ENCODE results near the gene CPXM1. TPM values are rescaled to one million over a fixed set of nuclear protein-coding genes. Genes with fewer than 3 reads are reported as not detected.

CPXM1 gene
- total and polyA plus RNA-seq, 9 of the 15 experiments (the other 6 are each of a cell fraction or from before 2014, with no cell fraction given), result 0.04 to 1.1 (median 0.37) TPM; not detected in 2

DNA sequence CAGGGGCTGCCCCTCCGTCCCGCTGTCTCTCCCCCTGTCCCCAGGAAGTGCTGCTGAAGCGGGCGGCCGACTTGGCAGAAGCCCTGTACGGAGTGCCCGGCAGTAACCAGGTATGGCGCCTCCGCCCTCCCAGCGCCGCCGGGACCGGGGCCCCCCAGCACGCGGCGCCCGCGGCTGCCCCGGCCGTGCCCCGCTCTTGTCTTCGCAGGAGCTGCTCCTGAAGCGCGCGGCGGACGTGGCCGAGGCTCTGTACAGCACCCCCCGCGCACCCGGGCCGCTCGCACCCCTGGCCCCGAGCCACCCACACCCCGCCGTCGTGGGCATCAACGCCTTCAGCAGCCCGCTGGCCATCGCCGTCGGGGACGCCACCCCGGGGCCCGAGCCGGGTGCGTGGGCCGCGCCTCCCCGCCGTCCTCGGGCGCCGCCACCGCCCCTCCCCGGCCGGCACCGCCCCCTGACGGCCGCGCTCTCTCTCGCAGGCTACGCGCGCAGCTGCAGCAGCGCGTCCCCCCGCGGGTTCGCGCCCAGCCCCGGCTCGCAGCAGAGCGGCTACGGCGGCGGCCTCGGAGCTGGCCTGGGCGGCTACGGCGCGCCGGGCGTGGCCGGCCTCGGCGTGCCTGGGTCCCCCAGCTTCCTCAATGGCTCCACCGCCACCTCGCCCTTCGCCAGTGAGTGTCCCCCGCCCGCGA is 48.4 kb downstream of the CPXM1 start (continued):
- TF ChIP-seq ZNF263 (CRISPR knock-in tag; IDR thresholded peaks at IDR 0.05; ENCODE audit: borderline replicate concordance), result no peak

DNA sequence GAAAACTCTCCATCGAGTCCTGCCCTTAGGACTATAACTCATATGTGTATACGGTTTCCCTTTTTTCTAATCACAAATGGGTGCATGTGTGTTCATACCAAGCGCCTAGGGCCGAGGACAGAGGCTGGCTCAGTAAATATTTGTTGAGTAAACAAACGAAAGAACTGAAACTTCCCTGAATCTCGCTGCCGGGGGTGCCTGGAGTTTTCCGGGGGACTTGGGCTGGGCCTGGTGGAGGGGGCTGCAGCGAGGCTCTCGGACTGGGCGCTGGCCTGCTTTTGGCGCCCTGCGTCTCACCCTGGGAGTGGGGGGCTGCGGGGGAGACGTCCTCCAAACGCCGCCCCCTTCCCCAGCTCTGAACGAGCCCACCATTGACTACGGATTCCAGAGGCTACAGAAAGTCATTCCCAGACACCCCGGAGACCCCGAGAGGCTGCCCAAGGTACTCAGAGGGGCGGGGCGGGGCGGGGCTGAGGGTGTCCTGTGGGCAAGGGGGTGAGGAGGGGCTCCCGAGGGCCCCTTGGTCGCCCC is 49.0 kb downstream of the CPXM1 start:
- no peak for DNase-seq (ENCODE audit: extremely low read depth in 1 of 4, low spot score in 3 of 4)
- TF ChIP-seq TAF9B (IDR thresholded peaks at IDR 0.05; ENCODE audit: partially characterized antibody) (no peak), ZBTB17 (CRISPR knock-in tag; IDR thresholded peaks at IDR 0.05) (no peak), ZBTB7A (IDR thresholded peaks at IDR 0.05; ENCODE audit: borderline replicate concordance, control insufficient read depth, low read depth, low read length) (peak; percentile 9; the same call in 1 of the 2 replicates), BDP1 (IDR thresholded peaks at IDR 0.05; ENCODE audit: insufficient read depth, insufficient read length) (no peak), SOX6 (IDR thresholded peaks at IDR 0.05) (no peak), ZNF140 (CRISPR knock-in tag; IDR thresholded peaks at IDR 0.05) (no peak), GTF2E2 (tag; IDR thresholded peaks at IDR 0.05) (no peak)
- TF ChIP-seq, protein P1, sequence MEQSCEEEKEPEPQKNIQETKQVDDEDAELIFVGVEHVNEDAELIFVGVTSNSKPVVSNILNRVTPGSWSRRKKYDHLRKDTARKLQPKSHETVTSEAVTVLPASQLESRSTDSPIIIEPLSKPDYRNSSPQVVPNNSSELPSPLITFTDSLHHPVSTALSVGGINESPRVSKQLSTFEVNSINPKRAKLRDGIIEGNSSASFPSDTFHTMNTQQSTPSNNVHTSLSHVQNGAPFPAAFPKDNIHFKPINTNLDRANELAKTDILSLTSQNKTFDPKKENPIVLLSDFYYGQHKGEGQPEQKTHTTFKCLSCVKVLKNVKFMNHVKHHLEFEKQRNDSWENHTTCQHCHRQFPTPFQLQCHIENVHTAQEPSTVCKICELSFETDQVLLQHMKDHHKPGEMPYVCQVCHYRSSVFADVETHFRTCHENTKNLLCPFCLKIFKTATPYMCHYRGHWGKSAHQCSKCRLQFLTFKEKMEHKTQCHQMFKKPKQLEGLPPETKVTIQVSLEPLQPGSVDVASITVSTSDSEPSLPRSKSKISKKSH (CRISPR knock-in tag; IDR thresholded peaks at IDR 0.05), result no peak
- TF ChIP-seq, protein P2, sequence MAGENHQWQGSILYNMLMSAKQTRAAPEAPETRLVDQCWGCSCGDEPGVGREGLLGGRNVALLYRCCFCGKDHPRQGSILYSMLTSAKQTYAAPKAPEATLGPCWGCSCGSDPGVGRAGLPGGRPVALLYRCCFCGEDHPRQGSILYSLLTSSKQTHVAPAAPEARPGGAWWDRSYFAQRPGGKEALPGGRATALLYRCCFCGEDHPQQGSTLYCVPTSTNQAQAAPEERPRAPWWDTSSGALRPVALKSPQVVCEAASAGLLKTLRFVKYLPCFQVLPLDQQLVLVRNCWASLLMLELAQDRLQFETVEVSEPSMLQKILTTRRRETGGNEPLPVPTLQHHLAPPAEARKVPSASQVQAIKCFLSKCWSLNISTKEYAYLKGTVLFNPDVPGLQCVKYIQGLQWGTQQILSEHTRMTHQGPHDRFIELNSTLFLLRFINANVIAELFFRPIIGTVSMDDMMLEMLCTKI (IDR thresholded peaks at IDR 0.05; ENCODE audit: partially characterized antibody), result no peak
- Histone ChIP-seq H3K79me2 (ENCODE audit: control insufficient read depth, insufficient read depth, low read length) (no peaks in the 10 kb centered on the region), H3K4me2 (ENCODE audit: insufficient read depth, low read length) (no peak overlapping the region), H3K9me3 (replicated peaks; ENCODE audit: control insufficient read depth, insufficient read depth, low read depth, low read length) (no peaks in the 10 kb centered on the region), H3K9ac (ENCODE audit: insufficient read depth in 1 of 2, low read depth in 2 of 2, low read length in 2 of 2) (no peak overlapping the region), H3K4me3 (no peak overlapping the region), H3K9me1 (ENCODE audit: control insufficient read depth, insufficient read depth, low read length) (no peaks in the 10 kb centered on the region), H3K4me1 (replicated peaks in 1 of 2; ENCODE audit: control insufficient read depth in 2 of 2, insufficient read depth in 2 of 2, low read length in 2 of 2) (peaks cover 2 to 39% of the 10 kb centered on the region in 2 experiments; a peak in 4 of 5 replicates), H2AFZ (ENCODE audit: low read depth, low read length) (no peak overlapping the region), H3K36me3 (ENCODE audit: control insufficient read depth, insufficient read depth, low read length) (no peaks in the 10 kb centered on the region), H4K20me1 (replicated peaks; ENCODE audit: control insufficient read depth, insufficient read depth, low read length) (no peaks in the 10 kb centered on the region), H3K27ac (ENCODE audit: extremely low read depth, low read depth, low read length) (no peak overlapping the region), H3K27me3 (ENCODE audit: control insufficient read depth in 2 of 2, insufficient read depth in 2 of 2, low read length in 2 of 2) (peaks cover 0 to 37% of the 10 kb centered on the region in 2 experiments; a peak in 2 of 5 replicates)
- no peak for FAIRE-seq
- 9% methylated on average over 10 of the region's 26 CpGs for WGBS (ENCODE audit: insufficient coverage, low coverage, missing lambda C conversion rate)
- POLR2A ChIA-PET, result interaction anchor here (0.6 kb wide), 1 partner anchor 87 kb away, joined by 3 read pairs; the partner anchor contains the start of gene IDH3B
- no peak for ATAC-seq
- BruUV-seq (replicated peaks), result no TSS peak
- intact Hi-C loops (cut with micrococcal nuclease) (loop anchor here (1.0 kb wide), 1 partner anchor 63 kb away; no protein-coding TSS in a partner anchor), in situ Hi-C loops (cut with MboI) (loop anchor here (10.0 kb wide), 1 partner anchor 243 kb away; no protein-coding TSS in a partner anchor)
- CTCF ChIA-PET (ENCODE audit: low intra/inter-chr PET ratio), result no interaction called here

All from K562 (cell line).